NCI-H748 (cell line): ENCODE measurements around the gene EMC10.

ENCODE experiments used
- DNase-seq: peaks from one replicate; lab custom pipeline; 2025; ENCODE audit not compliant: unreplicated experiment; lab: John Stamatoyannopoulos, UW

Gene EMC10

DNA sequence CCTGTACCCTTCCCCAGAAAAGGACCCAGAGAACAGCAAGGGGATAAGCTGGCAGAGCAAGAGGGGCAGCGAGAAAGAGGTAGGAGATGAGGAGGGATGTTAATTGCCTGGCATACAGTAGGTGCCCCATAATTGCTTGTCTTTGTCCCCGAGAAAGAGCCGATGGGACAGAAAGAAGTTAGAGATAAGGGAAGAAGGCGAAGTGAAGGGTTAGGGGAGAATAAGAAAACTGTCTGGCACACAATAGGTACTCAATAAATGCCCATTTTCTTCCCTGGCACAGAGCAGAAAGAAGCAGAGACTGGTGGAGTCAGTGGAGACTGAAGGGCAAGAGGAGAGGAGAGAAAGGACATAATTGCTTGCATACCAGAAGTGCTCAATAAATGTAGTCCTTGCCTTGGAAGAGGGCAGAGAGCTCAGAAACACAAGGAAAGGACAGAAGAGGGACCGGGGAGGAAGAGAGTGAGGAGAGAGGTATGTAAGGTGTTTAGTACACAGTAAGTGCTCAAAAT is 18.8 kb downstream of the EMC10 start:
- no peak for DNase-seq

DNA sequence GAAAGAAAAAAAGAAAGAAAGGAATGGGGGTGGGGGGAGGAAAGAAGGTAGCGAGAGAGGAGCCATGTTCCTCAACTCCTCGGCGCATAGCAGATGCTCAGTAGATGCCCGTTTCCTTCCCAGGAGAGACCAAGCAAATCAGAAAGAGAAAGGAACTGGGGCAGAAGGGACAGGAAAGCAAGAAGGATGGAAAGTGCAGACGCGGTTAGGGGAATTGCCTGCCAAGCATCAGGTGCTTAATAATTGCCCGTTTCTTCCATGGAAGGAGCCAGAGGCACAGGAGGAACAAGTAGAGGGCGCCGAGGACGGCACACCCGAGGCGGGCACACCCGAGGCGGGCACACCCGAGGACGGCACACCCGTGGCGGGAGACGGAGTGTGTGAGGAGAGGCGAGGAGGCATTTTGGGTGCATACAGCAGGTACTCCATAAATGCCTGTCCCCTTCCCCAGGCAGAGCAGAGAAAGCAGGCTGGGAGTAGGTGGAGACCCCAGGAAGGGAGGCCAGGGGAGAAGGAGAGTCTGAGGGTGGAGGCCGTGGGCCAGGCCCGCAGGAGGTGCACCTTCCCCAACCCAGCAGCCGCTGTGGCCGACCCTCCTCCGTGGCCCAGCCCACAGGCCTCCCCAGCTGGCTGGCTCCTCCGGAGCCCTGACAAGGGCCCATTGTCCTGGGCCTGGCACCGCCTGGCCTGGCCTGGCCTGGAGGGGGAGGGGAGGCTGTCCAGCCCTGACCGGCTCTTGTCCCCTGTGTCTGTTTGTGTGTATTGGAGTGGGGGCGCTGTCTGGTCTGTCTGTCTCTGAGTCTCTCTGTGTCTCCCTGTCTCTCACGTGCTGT is 20.1 kb downstream of the EMC10 start:
- peak; percentile 39 for DNase-seq

DNA sequence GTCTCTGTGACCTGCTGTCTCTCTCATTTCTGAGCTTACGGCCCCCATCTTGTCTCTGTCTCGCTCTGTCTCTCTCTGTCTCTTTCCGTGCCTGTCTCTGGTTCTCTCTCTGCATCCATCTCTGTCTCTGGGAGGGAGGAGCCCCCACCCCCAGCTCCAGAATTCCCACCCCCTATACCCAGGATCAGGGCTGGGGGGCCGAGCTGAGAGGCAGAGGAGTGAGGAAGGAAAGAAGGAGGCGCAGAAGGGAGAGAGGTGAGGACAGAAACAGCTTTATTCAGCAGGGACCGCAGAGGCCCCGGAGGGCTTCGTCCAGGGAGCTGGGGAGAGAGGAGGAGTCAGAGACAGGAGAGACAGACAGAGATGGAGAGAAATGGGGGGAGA is 20.7 kb downstream of the EMC10 start:
- DNase-seq: no peak

DNA sequence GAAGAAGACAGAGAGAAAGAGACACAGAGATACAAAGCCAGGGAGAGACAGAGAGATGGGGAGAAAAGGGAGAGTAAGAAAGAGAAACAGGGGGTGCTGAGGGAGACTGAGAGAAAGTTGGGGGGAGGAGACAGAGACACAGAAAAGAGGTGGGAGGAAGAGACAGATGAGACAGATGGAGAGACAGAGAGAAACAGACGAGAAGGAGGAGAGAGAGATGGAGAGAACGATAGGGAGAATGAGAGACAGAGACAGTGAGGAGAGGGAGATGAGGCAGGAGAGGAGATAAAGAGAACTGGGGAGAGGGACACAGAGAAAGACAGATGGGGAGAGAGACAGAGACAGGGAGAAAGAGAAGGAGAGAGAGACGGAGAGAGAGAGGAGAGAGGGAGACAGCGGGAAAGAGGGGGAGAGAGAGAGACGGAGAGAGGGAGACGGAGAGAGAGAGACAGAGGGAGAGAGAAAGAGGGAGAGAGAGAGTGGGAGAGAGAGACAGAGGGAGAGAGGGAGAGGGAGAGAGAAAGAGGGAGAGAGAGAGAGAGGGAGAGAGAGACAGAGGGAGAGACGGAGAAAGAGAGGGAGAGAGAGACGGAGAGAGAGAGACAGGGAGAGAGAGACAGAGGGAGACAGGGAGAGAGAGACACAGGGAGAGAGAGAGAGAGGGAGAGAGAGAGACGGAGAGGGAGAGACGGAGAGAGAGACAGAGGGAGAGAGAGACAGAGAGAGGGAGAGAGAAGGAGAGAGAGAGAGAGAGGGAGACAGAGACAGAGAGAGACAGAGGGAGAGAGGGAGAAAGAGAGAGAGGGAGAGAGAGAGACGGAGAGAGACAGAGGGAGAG is 22.1 kb downstream of the EMC10 start:
- no peak for DNase-seq

DNA sequence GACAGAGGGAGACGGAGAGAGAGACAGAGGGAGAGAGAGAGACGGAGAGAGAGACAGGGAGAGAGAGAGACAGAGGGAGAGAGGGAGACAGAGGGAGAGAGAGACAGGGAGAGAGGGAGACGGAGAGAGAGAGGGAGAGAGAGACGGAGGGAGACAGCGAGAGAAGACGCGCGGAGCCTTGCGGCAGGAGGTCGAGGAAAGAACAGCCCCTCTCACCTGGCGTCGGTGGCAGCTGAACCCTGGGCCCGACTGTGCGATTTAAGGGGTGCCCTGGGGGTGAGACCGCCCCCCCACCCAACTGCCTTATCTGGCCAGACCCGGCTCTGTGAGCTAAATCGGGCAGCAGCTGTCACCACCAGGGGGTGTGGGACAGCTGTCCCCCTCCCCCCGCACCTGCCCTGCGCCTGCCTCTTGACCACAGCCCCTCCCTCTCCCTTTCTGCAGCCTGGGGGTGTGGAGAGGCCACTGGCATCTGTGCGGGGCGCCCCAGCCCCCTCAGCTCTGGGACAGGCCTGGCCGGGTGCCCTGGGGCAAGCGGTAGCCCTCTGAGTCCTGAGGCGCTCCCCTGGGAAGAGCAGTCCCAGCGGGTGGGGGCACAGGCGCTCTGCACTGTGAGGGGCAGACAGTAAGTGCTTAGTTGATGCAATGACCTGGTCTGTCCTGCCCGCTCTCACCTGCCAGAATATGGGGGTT is 23.9 kb downstream of the EMC10 start:
- DNase-seq: peak; percentile 49

DNA sequence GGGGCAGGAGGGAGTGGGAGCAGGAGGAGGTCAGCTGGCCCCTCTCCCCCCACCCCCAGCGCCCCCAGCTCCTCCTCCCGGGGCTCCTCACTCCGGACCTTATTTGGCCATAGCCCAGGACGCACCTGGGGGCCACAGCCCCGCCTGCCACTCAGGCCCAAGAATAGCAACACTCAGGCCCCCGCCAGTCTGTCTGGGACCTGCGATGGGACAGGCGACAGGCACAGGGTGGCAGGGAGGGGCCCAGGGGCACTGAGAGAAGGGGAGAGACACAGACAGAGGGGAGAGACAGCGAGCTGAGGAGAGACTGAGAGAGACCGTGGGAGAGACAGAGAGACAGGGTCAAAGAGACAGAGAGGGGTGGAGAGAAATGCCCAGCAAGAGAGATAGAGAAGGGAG is 24.4 kb downstream of the EMC10 start:
- DNase-seq: no peak

DNA sequence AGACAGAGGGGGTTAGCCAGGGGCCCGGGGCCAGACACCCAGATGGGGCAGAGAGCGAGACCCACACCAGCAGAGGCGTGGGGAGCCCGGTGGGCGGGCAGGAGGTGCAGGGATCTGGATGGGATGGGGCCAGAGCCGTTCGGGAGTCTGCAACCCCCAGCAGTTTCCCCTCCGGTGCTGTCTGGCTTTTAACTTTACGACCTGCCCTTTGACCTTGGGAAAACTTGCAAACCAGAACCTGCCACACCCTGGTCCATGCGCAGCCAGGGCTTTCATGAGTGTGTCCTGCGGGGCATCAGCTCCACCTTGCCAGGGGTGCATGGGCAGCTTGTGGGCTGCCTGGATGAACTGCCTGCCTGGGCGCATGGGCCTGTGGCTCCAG is 24.9 kb downstream of the EMC10 start:
- DNase-seq: no peak

DNA sequence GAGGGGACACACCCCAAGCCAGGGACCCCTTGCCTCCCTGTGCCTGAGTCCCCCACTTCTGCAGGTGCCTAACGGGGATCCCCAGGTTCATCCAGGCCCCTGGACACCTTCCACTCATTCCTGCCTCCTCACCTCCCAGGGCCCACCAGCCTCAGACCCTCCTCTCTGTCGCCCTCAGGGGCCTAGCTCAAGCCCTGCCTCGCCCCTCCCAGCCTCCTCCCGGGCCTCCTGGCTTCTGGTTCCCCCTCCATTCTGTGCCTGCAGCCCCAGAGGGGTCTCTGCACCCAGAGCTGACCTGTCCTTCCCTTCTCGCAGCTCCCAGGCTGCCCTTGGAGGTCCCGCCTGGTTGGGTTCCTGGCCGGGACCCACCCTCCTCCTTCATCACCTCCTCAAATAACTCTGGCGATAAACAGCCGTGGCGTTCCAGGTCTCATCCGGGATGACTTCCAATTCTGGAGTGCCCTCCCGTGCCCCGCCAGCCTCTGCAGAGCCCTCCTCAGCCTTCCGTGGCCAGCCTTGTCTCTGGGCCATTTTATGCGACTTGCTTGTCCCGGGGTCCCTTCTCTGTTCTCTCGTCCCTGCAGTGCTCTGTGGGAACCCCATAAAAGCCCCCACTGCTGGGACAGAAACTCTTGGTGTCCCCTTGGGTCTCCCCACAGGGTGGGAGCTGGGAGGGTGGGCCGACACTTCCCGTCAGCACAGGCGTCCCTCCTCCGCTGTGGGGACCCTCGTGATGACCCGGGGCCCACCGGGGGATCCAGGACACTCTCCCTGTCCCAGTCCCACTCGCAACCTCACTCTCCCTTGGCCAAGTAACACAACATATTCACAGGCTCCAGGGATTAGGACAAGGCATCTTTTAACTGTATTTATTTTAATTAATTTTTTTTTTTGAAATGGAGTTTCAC is 25.5 kb downstream of the EMC10 start:
- DNase-seq: no peak

DNA sequence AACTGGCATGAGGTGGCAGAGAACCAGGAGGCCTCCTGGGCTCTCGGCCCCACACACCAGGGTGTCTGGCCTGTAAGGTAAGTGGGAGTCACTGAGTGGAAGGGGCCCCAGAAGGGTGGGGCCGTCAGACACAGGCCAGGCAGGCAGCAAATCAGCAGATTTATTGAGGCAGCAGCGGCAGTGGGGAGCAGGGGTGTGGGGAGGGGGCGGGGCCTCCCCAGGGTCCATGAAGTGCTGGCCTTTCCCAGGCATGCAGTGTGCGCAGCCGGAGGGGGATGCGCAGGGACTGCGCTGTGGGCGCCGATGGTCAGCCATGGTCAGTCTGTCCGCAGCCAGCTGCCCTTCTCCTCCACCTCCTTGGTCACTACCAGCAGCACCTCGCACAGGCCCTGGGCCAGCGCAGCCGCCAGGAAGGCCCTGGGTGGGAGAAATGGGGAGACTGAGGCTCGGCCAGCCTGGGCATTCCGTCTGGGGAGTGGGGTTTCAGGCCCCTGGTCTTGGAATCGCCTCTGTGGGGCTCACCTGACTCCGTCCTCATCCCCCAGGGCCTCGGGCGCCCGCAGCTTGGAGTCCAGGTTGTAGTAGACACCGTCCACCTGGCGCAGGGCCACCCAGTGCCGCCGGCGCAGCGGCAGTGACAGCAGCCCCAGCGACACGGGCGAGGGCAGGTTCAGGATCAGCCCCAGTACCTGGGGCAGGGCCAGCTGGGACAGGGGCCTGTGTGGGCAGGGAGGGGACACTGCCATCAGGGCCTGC is 29.7 kb downstream of the EMC10 start:
- no peak for DNase-seq

DNA sequence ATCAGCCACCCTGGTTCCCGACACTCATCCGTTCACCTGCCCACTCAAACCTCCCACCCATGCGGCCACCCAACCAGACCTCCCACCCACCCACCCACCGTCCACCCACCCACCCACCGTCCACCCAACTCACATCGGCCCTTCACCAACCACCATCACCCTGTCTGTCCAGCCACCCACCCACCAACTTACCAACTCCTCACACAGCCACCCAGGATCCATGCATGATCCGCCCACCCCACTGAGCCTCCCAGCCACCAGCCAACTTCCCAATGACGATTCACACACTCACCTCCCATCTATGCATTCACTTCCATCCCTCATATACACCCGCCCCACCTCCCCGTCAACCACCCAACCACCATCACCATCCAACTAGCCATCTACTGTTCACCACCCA is 30.4 kb downstream of the EMC10 start:
- no peak for DNase-seq

DNA sequence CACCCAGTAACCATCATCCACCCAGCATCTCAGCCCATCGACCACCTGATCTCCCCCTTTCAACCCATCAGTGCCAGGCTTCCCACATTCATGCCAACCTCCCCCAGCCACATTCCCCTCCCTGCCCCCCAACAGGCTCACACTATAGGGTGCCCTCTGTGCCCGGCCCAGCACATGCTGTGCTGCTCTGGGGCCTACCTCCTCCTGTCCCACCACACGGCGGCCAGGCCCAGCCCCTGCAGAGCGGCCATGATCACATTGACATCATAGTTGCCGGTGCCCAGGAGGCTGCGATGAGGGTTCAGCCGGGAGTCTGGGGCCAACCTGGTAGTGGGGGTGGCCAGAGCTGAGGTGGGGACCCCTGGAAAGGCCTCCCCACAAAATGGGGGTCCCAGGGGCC is 31.1 kb downstream of the EMC10 start:
- no peak for DNase-seq

DNA sequence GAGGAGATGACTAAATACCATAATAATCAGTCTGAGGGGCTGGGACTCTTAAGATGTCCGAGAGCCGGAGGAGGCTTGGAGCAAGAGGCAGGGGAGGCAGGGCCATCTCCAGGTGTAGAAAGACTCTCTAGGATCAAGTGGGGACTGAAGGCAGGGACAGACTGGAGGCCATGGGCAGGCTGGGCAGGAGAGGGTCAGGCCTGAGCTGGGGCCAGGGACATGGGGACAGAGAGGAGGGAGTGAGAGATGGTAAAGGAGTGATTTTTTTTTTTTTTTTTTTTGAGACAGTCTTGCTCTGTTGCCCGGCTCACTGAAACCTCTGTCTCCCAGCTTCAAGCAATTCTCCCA is 32.5 kb downstream of the EMC10 start:
- DNase-seq: no peak

DNA sequence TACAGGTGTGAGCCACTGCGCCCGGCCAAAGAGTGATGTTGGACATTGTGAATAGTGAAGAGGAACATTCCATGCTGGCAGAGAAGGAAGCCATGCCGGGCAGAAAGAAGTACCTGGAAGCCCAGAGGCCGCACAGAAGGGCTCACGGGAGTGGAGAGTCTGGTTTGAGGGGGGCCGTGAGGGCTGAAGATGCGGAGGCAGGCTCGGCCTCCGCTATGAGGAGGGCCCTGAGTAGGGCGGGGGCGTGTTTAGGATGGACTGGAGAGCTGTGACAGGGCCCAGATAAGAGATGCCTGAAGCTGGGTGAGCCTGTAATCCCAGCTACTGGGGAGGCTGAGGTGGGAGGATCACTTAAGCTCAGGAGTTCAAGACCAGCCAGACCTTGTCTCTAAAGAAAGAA is 33.1 kb downstream of the EMC10 start:
- no peak for DNase-seq

DNA sequence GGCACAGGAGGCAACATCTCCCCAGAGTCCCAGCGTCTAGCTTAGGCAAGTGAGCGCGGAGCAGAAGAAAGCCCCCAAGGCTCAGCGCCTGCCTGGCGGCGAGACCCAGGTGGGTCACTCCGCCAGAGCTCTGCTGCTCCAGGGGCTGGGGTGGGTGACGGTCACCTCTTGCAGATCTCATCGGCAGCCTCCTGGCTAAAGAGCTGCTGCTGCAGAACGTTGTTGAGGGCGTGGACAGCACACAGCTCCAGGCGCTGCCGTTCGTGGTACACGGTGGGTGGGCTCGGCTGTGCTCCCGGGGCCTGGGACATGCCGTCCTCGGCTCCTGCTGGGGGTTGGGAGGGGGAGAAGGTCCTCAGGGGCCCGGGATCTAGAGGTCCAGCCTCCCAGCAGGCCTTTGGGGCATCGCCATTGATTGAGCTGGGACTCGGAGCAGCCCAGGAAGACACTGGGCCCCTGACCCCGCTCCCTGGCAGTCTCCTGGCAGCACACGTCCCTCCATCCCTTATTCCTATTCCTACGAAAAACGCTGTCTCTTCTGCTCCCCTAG is 33.9 kb downstream of the EMC10 start:
- DNase-seq: peak; percentile 79

DNA sequence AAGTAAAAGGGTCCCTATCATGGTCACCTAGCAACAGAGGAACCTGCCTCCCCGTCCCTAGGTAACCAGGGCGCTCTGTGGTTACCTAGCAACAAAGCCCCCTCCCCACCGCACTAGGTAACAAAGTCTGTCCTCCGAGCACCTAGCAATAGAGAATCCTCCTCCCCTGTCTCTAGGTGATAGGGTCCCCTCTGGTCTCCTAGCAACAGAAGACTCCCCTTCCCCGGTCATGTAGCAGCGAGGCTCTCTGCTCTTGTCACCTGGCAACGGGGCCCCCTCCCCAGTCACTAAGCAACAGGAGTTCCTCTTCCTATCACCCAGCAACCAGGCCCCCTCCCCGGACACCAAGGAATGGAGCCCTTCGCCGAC is 34.4 kb downstream of the EMC10 start:
- DNase-seq: peak; percentile 100

DNA sequence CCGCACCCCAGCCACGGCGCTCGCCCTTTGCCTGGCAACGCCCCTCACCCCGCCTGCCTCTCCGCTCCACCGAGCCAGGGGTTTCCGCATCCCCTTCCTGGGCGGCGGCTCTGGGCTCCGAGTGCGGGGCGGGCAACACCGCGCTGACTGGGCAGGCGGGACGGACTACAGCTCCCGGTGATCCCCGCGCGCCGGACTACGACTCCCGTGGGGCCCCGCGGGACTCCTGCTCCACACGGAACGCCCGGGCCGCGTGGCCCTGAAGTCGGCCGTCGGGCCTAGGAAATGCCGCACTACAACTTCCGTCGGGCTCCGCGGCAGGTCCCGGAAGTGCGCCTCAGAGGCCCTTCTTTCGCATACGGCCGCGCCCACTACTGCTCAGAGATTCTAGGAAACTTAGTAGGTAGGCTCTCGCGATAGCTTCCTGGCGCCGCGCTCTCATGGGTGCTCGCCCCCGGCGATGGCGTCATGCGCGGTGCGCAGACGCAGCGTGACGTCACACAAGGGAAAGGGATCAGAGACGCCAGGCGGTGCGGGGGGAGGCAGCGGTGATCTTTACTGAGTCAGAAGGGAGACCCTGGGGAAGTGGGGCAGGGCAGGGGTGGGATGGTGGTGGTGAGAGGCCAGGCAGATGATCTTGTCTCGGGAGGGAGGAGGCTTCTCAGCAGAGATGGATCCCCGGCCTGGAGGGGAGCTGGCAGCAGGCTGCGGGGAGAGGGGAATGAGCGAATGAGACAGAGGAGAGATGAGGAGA is 34.9 kb downstream of the EMC10 start, which contains the start of gene JOSD2:
Gene JOSD2, minus strand, starts transcription at position 123 of the 754 bp plus-strand sequence. CDS start 760 bp downstream, outside the sequence.
- peak; percentile 100 for DNase-seq

DNA sequence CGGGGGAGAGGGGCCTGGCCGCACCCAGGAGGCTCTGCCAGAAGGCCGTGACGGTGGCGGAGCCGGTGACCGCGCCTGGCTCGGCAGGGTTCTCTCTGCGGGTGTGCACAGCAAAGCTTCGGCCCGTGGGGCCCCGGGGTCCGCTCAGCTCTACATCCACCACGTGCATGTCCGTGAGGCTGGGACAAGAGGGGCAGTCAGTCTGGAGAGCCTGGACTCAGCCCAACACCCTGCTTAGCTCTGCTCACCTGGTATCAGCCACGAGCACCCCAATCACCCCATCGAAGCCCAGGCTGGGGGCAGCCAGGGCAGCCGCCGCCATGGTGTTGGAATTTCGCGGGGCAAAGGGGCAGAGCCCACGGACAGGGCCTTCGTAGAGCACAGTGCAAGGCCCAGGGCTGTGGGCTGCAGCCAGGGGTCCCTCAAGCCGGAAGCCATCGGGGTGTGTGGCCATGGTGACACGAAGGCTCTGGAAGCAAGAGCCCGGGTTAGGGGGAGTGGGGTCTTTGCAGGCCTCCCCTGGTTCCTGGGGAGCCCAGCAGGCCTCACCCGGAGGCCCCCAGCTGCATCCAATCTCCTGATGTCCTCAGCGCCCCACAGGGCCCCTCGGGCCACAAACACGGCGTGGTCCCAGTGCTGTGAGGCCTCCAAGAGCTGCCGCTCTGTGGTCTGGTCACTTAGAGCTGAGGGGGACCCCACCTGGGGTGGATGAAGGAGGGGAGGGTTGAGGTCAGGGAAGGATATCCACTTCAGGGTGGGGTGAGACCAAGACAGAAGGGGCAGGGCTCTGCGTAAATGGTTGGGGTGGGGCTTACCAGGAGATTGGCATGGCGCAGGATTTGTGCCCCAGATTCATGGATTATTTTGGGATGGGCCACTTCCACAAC is 36.0 kb downstream of the EMC10 start:
- DNase-seq: no peak
